SK-N-SH (cell line): ENCODE results near the gene CDH23. TPM values are rescaled to one million over a fixed set of nuclear protein-coding genes. Genes with fewer than 3 reads are reported as not detected.

Source experiments
- CTCF ChIA-PET: fragments of 300-600, 350-600 bp; formaldehyde crosslinking; extraction: SDS; loops from one replicate; lab custom pipeline; 2021; lab: Yijun Ruan, JAX
- POLR2A ChIA-PET: fragments of 350-600 bp; sonication (Branson Sonifier 250); formaldehyde crosslinking; extraction: SDS; loops from one replicate; lab custom pipeline; 2020; ENCODE audit warnings: antibody characterized with exemption, inconsistent platforms; lab: Yijun Ruan, JAX
- DNase-seq: peaks from one replicate; pipeline ENCODE4 v3.0.0; 2012
- H2AFZ ChIP-seq: fragments of 200-600 bp; sonication (generic); 2 replicates; pipeline ENCODE4 v1.8.1; 2016; ENCODE audit warnings: antibody characterized with exemption, mild to moderate bottlenecking, low read depth
- H3F3A ChIP-seq: fragments of 200-600 bp; sonication (generic); replicated peaks from 2 replicates; pipeline ENCODE3; 2016; ENCODE audit warnings: antibody characterized with exemption, mild to moderate bottlenecking; ENCODE audit not compliant: insufficient read depth
- H3K27ac ChIP-seq, 2 experiments: fragments of 200-500 bp in 1 of 2; fragments of 200-600 bp in 1 of 2; sonication (Bioruptor generic) in 1 of 2; sonication (generic), shearing (Covaris generic) in 1 of 2; 2 replicates each; pipeline versions ENCODE4 v1.5.1 to v1.6.1; 2014 to 2016; ENCODE audit warnings: low read depth in 2 of 2, inconsistent platforms in 1 of 2, low read length in 1 of 2, mild to moderate bottlenecking in 1 of 2, mixed read lengths in 1 of 2
- H3K27me3 ChIP-seq: fragments of 200-600 bp; sonication (generic), shearing (Covaris generic); 2 replicates; pipeline ENCODE4 v1.6.1; 2016; ENCODE audit warnings: mixed run types; ENCODE audit not compliant: insufficient read depth
- H3K36me3 ChIP-seq, 2 experiments: fragments of 200-500 bp in 1 of 2; fragments of 200-600 bp in 1 of 2; sonication (Bioruptor generic) in 1 of 2; sonication (generic) in 1 of 2; replicated peaks in 1 of 2; 2 replicates each; pipeline versions ENCODE3 to v1.5.1; 2014 to 2016; ENCODE audit warnings: low read length in 1 of 2, mild to moderate bottlenecking in 1 of 2; ENCODE audit not compliant: insufficient read depth in 2 of 2, control insufficient read depth in 1 of 2
- H3K4me1 ChIP-seq, 2 experiments: fragments of 200-500 bp in 1 of 2; fragments of 200-600 bp in 1 of 2; sonication (Bioruptor generic) in 1 of 2; sonication (generic), shearing (Covaris generic) in 1 of 2; 2 replicates each; pipeline versions ENCODE4 v1.5.1 to v1.6.1; 2014 to 2016; ENCODE audit warnings: low read depth in 1 of 2, low read length in 1 of 2, mixed run types in 1 of 2; ENCODE audit not compliant: insufficient read depth in 2 of 2, control insufficient read depth in 1 of 2
- H3K4me2 ChIP-seq: fragments of 200-600 bp; sonication (generic), shearing (Covaris generic); 2 replicates; pipeline ENCODE4 v1.6.1; 2017; ENCODE audit warnings: mixed run types
- H3K4me3 ChIP-seq, 2 experiments: fragments of 200-500 bp in 1 of 2; fragments of 200-600 bp in 1 of 2; sonication (Bioruptor generic) in 1 of 2; sonication (generic), shearing (Covaris generic) in 1 of 2; 2 replicates each; pipeline versions ENCODE4 v1.5.1 to v1.8.1; 2014 to 2016; ENCODE audit warnings: low read depth in 2 of 2, inconsistent platforms in 1 of 2, low read length in 1 of 2, mild to moderate bottlenecking in 1 of 2, mixed read lengths in 1 of 2, moderate library complexity in 1 of 2
- H3K79me2 ChIP-seq: fragments of 200-600 bp; sonication (generic); 2 replicates; pipeline ENCODE4 v1.8.1; 2017; ENCODE audit warnings: mild to moderate bottlenecking; ENCODE audit not compliant: insufficient read depth
- H3K9ac ChIP-seq: fragments of 200-600 bp; sonication (generic); 2 replicates; pipeline ENCODE4 v1.6.1; 2017; ENCODE audit warnings: mixed run types
- H3K9me2 ChIP-seq: fragments of 200-600 bp; sonication (generic); 2 replicates; pipeline ENCODE4 v1.6.1; 2017; ENCODE audit warnings: mixed run types
- H3K9me3 ChIP-seq: fragments of 200-600 bp; sonication (generic); 2 replicates; pipeline ENCODE4 v1.6.1; 2017; ENCODE audit warnings: mixed run types, mild to moderate bottlenecking, moderate library complexity
- H4K20me1 ChIP-seq: fragments of 200-600 bp; sonication (generic); 2 replicates; pipeline ENCODE4 v1.6.1; 2017; ENCODE audit warnings: mild to moderate bottlenecking, mixed run types; ENCODE audit not compliant: insufficient read depth
- EP300 ChIP-seq, 2 experiments: IDR thresholded peaks; 2 replicates each; pipeline versions ENCODE4 v1.4.0 to v1.6.1; 2012; ENCODE audit warnings: borderline replicate concordance in 1 of 2, low read depth in 1 of 2, low read length in 1 of 2
- FOXJ3 ChIP-seq: sonication (generic); formaldehyde crosslinking; IDR thresholded peaks from 2 replicates; pipeline ENCODE4 v1.5.1; 2020; ENCODE audit warnings: mild to moderate bottlenecking, missing genetic modification reagents
- MXI1 ChIP-seq: IDR thresholded peaks from 2 replicates; pipeline ENCODE4 v1.6.1; 2012; ENCODE audit warnings: mild to moderate bottlenecking, low read depth, low read length, improper control_type of control experiment
- SIN3A ChIP-seq: IDR thresholded peaks from 2 replicates; pipeline ENCODE4 v1.6.1; 2012; ENCODE audit warnings: low read depth, mild to moderate bottlenecking, low read length, moderate library complexity, borderline replicate concordance
- TAF1 ChIP-seq: IDR thresholded peaks from 2 replicates; pipeline ENCODE4 v1.6.1; 2012; ENCODE audit warnings: low read depth, mild to moderate bottlenecking, low read length, moderate library complexity, borderline replicate concordance
- TCF12 ChIP-seq: IDR thresholded peaks from 2 replicates; pipeline ENCODE4 v1.4.0; 2012
- ZBTB33 ChIP-seq: IDR thresholded peaks from 2 replicates; pipeline ENCODE4 v1.4.0; 2012; ENCODE audit warnings: low read depth, borderline replicate concordance
- WGBS: methylation state at CpG from one replicate; pipeline ENCODE4 v1.1.6; 2017; ENCODE audit warnings: low lambda C conversion rate; 5-methylcytosine and 5-hydroxymethylcytosine counted together
- polyA plus RNA-seq, 3 experiments: library from polyadenylated mRNA; depleted of rRNA; stranded (reverse); fragments of >200 nt; gene quantifications; 2 replicates each; pipeline ENCODE4 v1.2.3, GENCODE V29; 2012
- TF ChIP-seq, protein P1 (sequence below): IDR thresholded peaks from 2 replicates; pipeline ENCODE4 v1.4.0; 2012; ENCODE audit warnings: low read depth, borderline replicate concordance
- TF ChIP-seq, protein P2 (sequence below): fragments of 200-600 bp; sonication (generic); IDR thresholded peaks from 2 replicates; pipeline ENCODE4 v1.6.1; 2017; ENCODE audit warnings: antibody characterized with exemption, mild to moderate bottlenecking, moderate library complexity

The CDH23 gene
- polyA plus RNA-seq, 1 of the 3 experiments (the other 2 are of a cell fraction) = 0.03 TPM

DNA sequence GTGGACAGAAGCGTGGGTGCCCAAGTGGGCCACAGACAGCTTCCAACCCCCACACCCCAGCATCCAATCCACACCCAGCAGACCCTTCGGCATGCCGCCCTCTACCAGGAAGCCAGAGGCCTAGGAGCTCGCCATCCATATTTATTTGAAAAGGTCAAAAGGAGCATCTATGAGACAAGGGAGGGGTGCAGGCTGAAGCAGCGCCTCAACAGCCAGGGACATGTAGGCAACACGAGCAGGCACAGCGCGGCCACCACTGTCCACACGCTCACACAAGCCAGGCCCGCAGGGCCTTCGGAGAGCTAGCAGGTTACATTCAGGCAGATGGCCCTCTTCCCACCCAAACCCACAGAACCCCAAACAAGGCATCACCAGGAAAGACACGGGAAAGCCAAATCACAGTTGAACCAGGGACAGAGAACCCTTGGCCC is 419.7 kb downstream of the CDH23 start (continued):
- TF ChIP-seq TCF12 (no peak), ZBTB33 (no peak), SIN3A (no peak), TAF1 (no peak), MXI1 (no peak)
- TF ChIP-seq, protein P1, sequence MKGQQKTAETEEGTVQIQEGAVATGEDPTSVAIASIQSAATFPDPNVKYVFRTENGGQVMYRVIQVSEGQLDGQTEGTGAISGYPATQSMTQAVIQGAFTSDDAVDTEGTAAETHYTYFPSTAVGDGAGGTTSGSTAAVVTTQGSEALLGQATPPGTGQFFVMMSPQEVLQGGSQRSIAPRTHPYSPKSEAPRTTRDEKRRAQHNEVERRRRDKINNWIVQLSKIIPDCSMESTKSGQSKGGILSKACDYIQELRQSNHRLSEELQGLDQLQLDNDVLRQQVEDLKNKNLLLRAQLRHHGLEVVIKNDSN = no peak
- TF ChIP-seq, protein P2, sequence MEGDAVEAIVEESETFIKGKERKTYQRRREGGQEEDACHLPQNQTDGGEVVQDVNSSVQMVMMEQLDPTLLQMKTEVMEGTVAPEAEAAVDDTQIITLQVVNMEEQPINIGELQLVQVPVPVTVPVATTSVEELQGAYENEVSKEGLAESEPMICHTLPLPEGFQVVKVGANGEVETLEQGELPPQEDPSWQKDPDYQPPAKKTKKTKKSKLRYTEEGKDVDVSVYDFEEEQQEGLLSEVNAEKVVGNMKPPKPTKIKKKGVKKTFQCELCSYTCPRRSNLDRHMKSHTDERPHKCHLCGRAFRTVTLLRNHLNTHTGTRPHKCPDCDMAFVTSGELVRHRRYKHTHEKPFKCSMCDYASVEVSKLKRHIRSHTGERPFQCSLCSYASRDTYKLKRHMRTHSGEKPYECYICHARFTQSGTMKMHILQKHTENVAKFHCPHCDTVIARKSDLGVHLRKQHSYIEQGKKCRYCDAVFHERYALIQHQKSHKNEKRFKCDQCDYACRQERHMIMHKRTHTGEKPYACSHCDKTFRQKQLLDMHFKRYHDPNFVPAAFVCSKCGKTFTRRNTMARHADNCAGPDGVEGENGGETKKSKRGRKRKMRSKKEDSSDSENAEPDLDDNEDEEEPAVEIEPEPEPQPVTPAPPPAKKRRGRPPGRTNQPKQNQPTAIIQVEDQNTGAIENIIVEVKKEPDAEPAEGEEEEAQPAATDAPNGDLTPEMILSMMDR = no peak

DNA sequence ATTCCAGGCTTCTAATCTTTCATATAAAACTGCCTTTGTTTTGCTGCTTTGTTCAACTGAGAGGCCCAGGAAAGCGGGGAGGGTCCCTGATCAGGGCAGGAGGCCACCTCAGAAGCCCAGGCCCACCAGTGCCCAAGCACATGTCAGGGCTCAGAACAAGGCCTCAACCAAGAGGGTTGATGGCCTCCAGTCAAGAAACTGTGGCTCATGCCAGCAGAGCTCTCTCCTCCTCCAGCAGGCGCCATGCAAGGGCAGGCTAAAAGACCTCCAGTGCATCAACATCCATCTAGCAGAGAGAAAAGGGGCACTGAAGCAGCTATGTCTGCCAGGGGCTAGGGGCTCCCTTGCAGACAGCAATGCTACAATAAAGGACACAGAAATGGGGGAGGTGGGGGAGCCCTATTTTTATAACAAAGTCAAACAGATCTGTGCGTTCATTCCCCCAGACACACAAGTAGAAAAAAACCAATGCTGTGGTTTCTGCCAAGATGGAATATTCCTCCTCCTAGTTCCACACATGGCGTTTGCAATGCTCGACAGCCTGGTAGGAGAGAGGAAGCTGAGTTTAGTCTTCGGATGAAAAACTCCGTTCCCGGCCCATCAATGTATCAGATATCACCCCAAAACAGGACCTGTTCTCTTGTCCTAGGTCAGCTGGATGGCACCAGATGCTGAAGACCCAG is 420.4 kb downstream of the CDH23 start:
- no peaks in the 10 kb centered on the region for H3K79me2 ChIP-seq
- no peaks in the 10 kb centered on the region for H3K27me3 ChIP-seq
- DNase-seq = no peak
- no peak overlapping the region for H3K4me3 ChIP-seq
- H4K20me1 ChIP-seq = 0 out of 2 replicates have a peak, but pooled peaks cover 6% of the 10 kb centered on the region
- H3K27ac ChIP-seq = no peak overlapping the region; a peak in 1 of 4 replicates
- no peak overlapping the region for H3K4me2 ChIP-seq
- no peaks in the 10 kb centered on the region; a peak in 1 of 4 replicates for H3K4me1 ChIP-seq
- CTCF ChIA-PET = interaction anchor here (1.3 to 5.7 kb wide), 2 partner anchors 80 to 421 kb away, joined by 4 to 40 read pairs; partner anchors contain the start of gene CDH23
- H3K9me2 ChIP-seq = no peaks in the 10 kb centered on the region
- TF ChIP-seq EP300 (IDR thresholded peaks at IDR 0.05; ENCODE audit: borderline replicate concordance in 1 of 2, low read depth in 1 of 2, low read length in 1 of 2) (no peak), FOXJ3 (CRISPR knock-in tag) (no peak)
- H3F3A ChIP-seq = no peaks in the 10 kb centered on the region
- POLR2A ChIA-PET = no interaction called here
- 99% methylated on average over 7 of the region's 8 CpGs for WGBS
- H3K36me3 ChIP-seq = peaks cover 19 to 73% of the 10 kb centered on the region in 2 experiments
- H3K9ac ChIP-seq = no peak overlapping the region
- no peaks in the 10 kb centered on the region for H3K9me3 ChIP-seq
- no peak overlapping the region for H2AFZ ChIP-seq
